Stimulated activated effector memory CD8-positive, alpha-beta T cell treated with anti-CD3 and anti-CD28 coated beads, Interleukin-12 subunit alpha, Interleukin-12 subunit beta, amount 100 ng/mL, for 72 hours (primary cell): Measurements from ENCODE around the gene LILRA6.
A peak's percentile ranks its signal among the peaks of the same experiment; 100 is the strongest.
"Not testable (repeated sequence)": the region's sequence is repeated elsewhere in the genome, so short reads cannot be mapped to it uniquely, and the experiment has no call there.

Experiments
- ATAC-seq: fragments of 150-1000 bp; cut with Tn5 transposase; 2 replicates; pipeline ENCODE4 v1.10.0; 2021
- DNase-seq, 2 donors: peaks; one replicate each; pipeline ENCODE4 v3.0.0; 2021 to 2022; ENCODE audit warnings: low spot score in 2 of 2
- H3K27ac Mint-ChIP-seq: one replicate; pipeline ENCODE4 v1.8.0; 2022; ENCODE audit warnings: mild to moderate bottlenecking, mixed read lengths
- H3K36me3 Mint-ChIP-seq: one replicate; pipeline ENCODE4 v1.8.0; 2022; ENCODE audit warnings: mild to moderate bottlenecking, mixed read lengths
- H3K4me1 Mint-ChIP-seq: one replicate; pipeline ENCODE4 v1.8.0; 2022; ENCODE audit warnings: mixed read lengths
- H3K4me3 Mint-ChIP-seq: one replicate; pipeline ENCODE4 v1.8.0; 2022; ENCODE audit warnings: mild to moderate bottlenecking, mixed read lengths
- H3K9me3 Mint-ChIP-seq: one replicate; pipeline ENCODE4 v1.8.0; 2022; ENCODE audit warnings: mixed read lengths

The LILRA6 gene

GRCh38 chr19:54274516-54274915 lies 31.9 kb upstream of the LILRA6 start:
- peaks cover 11% of the 10 kb centered on the region for H3K4me1 Mint-ChIP-seq
- H3K36me3 Mint-ChIP-seq, DNase-seq, H3K4me3 Mint-ChIP-seq, ATAC-seq, H3K27ac Mint-ChIP-seq, H3K9me3 Mint-ChIP-seq: not testable (repeated sequence)

- H3K4me1 Mint-ChIP-seq: peaks cover 11% of the 10 kb centered on the region
These were observed 31.2 kb upstream of the LILRA6 start for GRCh38 chr19:54273821-54274220.

GRCh38 chr19:54272181-54272580 lies 29.6 kb upstream of the LILRA6 start:
- not testable (repeated sequence) for H3K9me3 Mint-ChIP-seq, ATAC-seq, H3K4me3 Mint-ChIP-seq, DNase-seq, H3K27ac Mint-ChIP-seq, H3K36me3 Mint-ChIP-seq
- peaks cover 11% of the 10 kb centered on the region for H3K4me1 Mint-ChIP-seq

More at GRCh38 chr19:54273821-54274220, 31.2 kb upstream of the LILRA6 start:
- Mint-ChIP-seq H3K9me3 (no peaks in the 10 kb centered on the region), H3K4me3 (no peak overlapping the region), H3K27ac (no peak overlapping the region), H3K36me3 (peaks cover 6% of the 10 kb centered on the region)
- ATAC-seq (no peak), DNase-seq (no peak)

- H3K4me1 Mint-ChIP-seq: peaks cover 11% of the 10 kb centered on the region
These were observed 29.0 kb upstream of the LILRA6 start for GRCh38 chr19:54271587-54271986.

GRCh38 chr19:54271106-54271505 lies 28.5 kb upstream of the LILRA6 start:
- Mint-ChIP-seq H3K36me3 (peaks cover 6% of the 10 kb centered on the region), H3K4me3 (no peak overlapping the region), H3K9me3 (no peaks in the 10 kb centered on the region), H3K4me1 (peaks cover 11% of the 10 kb centered on the region), H3K27ac (no peak overlapping the region)
- ATAC-seq (no peak), DNase-seq (no peak)

More at GRCh38 chr19:54271587-54271986, 29.0 kb upstream of the LILRA6 start:
- not testable (repeated sequence) for H3K9me3 Mint-ChIP-seq, DNase-seq, ATAC-seq, H3K27ac Mint-ChIP-seq, H3K4me3 Mint-ChIP-seq, H3K36me3 Mint-ChIP-seq

GRCh38 chr19:54268936-54269335 lies 26.3 kb upstream of the LILRA6 start:
- H3K36me3 Mint-ChIP-seq: peaks cover under 1% of the 10 kb centered on the region
- peaks cover 4% of the 10 kb centered on the region for H3K4me1 Mint-ChIP-seq
- no peaks in the 10 kb centered on the region for H3K9me3 Mint-ChIP-seq
- no peak overlapping the region for H3K27ac Mint-ChIP-seq
- no peak for DNase-seq
- no peak for ATAC-seq
- no peak overlapping the region for H3K4me3 Mint-ChIP-seq

- H3K4me3 Mint-ChIP-seq: no peak overlapping the region
- H3K36me3 Mint-ChIP-seq: no peaks in the 10 kb centered on the region
- no peaks in the 10 kb centered on the region for H3K9me3 Mint-ChIP-seq
- ATAC-seq (peak; percentile 80), DNase-seq (peak; percentile 57 to 84)
- H3K4me1 Mint-ChIP-seq: no peaks in the 10 kb centered on the region
- H3K27ac Mint-ChIP-seq: no peak overlapping the region
These were observed 23.5 kb upstream of the LILRA6 start for GRCh38 chr19:54266133-54266532.

GRCh38 chr19:54262470-54262869 lies 19.9 kb upstream of the LILRA6 start:
- ATAC-seq (no peak), DNase-seq (no peak)
- H3K36me3 Mint-ChIP-seq: no peaks in the 10 kb centered on the region
- H3K27ac Mint-ChIP-seq: no peak overlapping the region
- H3K4me1 Mint-ChIP-seq: no peaks in the 10 kb centered on the region
- no peak overlapping the region for H3K4me3 Mint-ChIP-seq
- H3K9me3 Mint-ChIP-seq: no peaks in the 10 kb centered on the region

- DNase-seq (no peak), ATAC-seq (no peak)
- no peaks in the 10 kb centered on the region for H3K4me1 Mint-ChIP-seq
- H3K4me3 Mint-ChIP-seq: no peak overlapping the region
- H3K9me3 Mint-ChIP-seq: no peaks in the 10 kb centered on the region
- no peaks in the 10 kb centered on the region for H3K36me3 Mint-ChIP-seq
- H3K27ac Mint-ChIP-seq: no peak overlapping the region
These were observed 19.5 kb upstream of the LILRA6 start for GRCh38 chr19:54262066-54262465.

- H3K9me3 Mint-ChIP-seq: no peaks in the 10 kb centered on the region
- no peak within 1 kb of the TSS for H3K4me3 Mint-ChIP-seq
- DNase-seq: no peak
These were observed 14.5 kb upstream of the LILRA6 start, which contains the start of gene LILRB5 for GRCh38 chr19:54257116-54257480. Gene LILRB5, minus strand, starts transcription at chr19:54257273. Its CDS starts 80 bp downstream, at chr19:54257193.

GRCh38 chr19:54256250-54257115 lies 13.9 kb upstream of the LILRA6 start:
- Mint-ChIP-seq H3K9me3 (no peaks in the 10 kb centered on the region), H3K4me1 (no peaks in the 10 kb centered on the region), H3K4me3 (no peak overlapping the region), H3K27ac (no peak overlapping the region), H3K36me3 (no peaks in the 10 kb centered on the region)
- no peak for DNase-seq
- ATAC-seq: no peak

More at GRCh38 chr19:54257116-54257480, 14.5 kb upstream of the LILRA6 start, which contains the start of gene LILRB5:
- Mint-ChIP-seq H3K36me3 (no peaks in the 10 kb centered on the region), H3K27ac (no peak within 1 kb of the TSS), H3K4me1 (no peaks in the 10 kb centered on the region)
- ATAC-seq: no peak

- no peaks in the 10 kb centered on the region for H3K36me3 Mint-ChIP-seq
- H3K27ac Mint-ChIP-seq: no peak overlapping the region
- H3K4me3 Mint-ChIP-seq: no peak overlapping the region
- no peaks in the 10 kb centered on the region for H3K4me1 Mint-ChIP-seq
- ATAC-seq: no peak
- H3K9me3 Mint-ChIP-seq: no peaks in the 10 kb centered on the region
- no peak for DNase-seq
These were observed 12.7 kb upstream of the LILRA6 start for GRCh38 chr19:54255105-54255775.

GRCh38 chr19:54254195-54254906 lies 11.8 kb upstream of the LILRA6 start:
- no peaks in the 10 kb centered on the region for H3K9me3 Mint-ChIP-seq
- DNase-seq (no peak), ATAC-seq (peak; percentile 16)
- H3K4me3 Mint-ChIP-seq: no peak overlapping the region
- H3K36me3 Mint-ChIP-seq: no peaks in the 10 kb centered on the region
- H3K4me1 Mint-ChIP-seq: no peaks in the 10 kb centered on the region
- no peak overlapping the region for H3K27ac Mint-ChIP-seq

GRCh38 chr19:54253331-54254194 lies 11.0 kb upstream of the LILRA6 start:
- peaks cover under 1% of the 10 kb centered on the region for H3K4me1 Mint-ChIP-seq
- no peak overlapping the region for H3K27ac Mint-ChIP-seq
- no peaks in the 10 kb centered on the region for H3K36me3 Mint-ChIP-seq
- ATAC-seq (peak; percentile 9), DNase-seq (no peak)
- no peaks in the 10 kb centered on the region for H3K9me3 Mint-ChIP-seq
- H3K4me3 Mint-ChIP-seq: no peak overlapping the region
